Mucosa of rectum (tissue), 2 donors: ENCODE data around the gene FARSA.
"Not testable (repeated sequence)": the region's sequence is repeated elsewhere in the genome, so short reads cannot be mapped to it uniquely, and the experiment has no call there.

Source experiments
- H3K27ac ChIP-seq, 2 donors: one replicate each; pipeline ENCODE4 v1.7.0; 2013; ENCODE audit warnings: inconsistent platforms in 2 of 2, low read depth in 2 of 2, low read length in 2 of 2
- H3K27me3 ChIP-seq, 2 donors: one replicate each; pipeline ENCODE4 v1.7.0; 2013; ENCODE audit warnings: low read length in 2 of 2; ENCODE audit not compliant: control insufficient read depth in 2 of 2, insufficient read depth in 2 of 2
- H3K36me3 ChIP-seq, 2 donors: one replicate each; pipeline ENCODE4 v1.7.0; 2013; ENCODE audit warnings: low read length in 2 of 2; ENCODE audit not compliant: control insufficient read depth in 2 of 2, insufficient read depth in 2 of 2
- H3K4me1 ChIP-seq, 2 donors: one replicate each; pipeline ENCODE4 v1.7.0; 2013; ENCODE audit warnings: low read length in 2 of 2, mild to moderate bottlenecking in 1 of 2; ENCODE audit not compliant: control insufficient read depth in 2 of 2, insufficient read depth in 2 of 2
- H3K4me3 ChIP-seq, 2 donors: one replicate each; pipeline ENCODE4 v1.7.0; 2013; ENCODE audit warnings: low read length in 2 of 2
- H3K9ac ChIP-seq, 2 donors: one replicate each; pipeline ENCODE4 v1.7.0; 2013; ENCODE audit warnings: low read length in 2 of 2, low read depth in 1 of 2, mild to moderate bottlenecking in 1 of 2
- H3K9me3 ChIP-seq, 2 donors: one replicate each; pipeline ENCODE4 v1.7.0; 2013; ENCODE audit warnings: low read length in 2 of 2; ENCODE audit not compliant: control insufficient read depth in 2 of 2
- donor health status: healthy.
- donor health status: Normal muscosa, but diverticular disease.

The FARSA gene

DNA sequence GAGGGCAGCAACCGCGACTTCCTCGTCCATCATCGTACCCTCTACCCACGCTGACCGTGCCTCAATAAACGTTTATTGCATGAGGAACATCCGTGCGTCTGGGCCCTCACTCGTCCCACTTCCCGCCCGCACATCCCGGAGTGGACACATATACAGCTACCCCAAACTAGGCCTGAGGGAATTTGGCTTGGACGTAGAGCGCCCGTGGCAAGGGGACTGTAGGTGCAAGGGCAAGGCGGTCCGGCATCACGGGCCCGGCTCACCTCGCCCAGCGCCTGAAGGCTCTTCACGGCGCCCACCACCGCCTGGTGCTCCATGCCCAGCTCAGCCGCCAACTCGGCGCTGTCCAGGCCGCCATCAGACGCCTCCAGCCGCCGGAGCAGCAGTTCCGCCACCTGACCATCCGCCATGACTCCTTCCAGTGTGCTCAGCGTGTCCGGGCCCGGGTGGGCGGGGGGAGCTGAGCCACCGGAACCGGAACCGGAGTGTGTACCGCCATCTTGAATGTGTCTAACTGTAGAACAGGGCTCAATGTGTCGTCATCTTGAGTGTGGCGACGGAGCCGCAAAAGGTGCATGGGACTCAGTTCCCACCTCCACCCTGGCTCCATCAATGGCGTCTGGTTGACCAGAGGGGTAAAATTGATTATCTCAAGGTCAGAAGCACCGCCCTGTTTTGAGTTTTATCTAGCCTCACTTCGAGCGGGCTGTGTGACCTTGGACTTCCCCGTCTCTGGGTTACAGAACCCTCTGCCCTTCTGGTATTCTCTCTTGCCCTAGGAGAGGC lies at the start of gene FARSA:
Gene FARSA, minus strand, starts transcription at position 425 of the 786 bp plus-strand sequence. Its CDS starts 15 bp downstream, at position 410.
- Histone ChIP-seq H3K9me3 (no peaks in the 10 kb centered on the region), H3K9ac (peak within 1 kb of the TSS; percentile 94 to 95), H3K27ac (peak within 1 kb of the TSS; percentile 66 to 85), H3K27me3 (no peaks in the 10 kb centered on the region), H3K4me1 (peaks cover 17 to 19% of the 10 kb centered on the region in 2 donors), H3K4me3 (peak within 1 kb of the TSS; percentile 87 to 99), H3K36me3 (peaks cover 11 to 14% of the 10 kb centered on the region in 2 donors)

DNA sequence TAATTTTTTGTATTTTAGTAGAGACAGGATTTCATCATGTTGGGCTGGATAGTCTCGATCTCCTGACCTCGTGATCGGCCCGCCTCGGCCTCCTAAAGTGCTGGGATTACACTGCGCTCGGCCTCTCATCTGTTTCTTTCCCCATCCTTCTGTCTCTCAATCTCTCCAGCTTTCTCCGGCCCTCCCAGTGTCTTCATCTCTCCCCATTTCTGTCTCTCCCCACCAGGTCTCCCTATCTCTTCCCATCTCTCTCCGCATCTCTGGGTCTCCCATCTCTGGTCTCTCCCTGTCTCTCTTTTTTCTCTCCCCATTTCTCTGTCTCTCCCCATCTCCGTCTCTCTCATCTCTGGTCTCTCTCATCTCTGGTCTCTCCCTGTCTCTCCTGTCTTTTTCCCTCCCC lies 49.6 kb upstream of the FARSA start:
- Histone ChIP-seq H3K9ac (peak overlapping the region in 1 of 2 donors; percentile 24), H3K9me3 (no peaks in the 10 kb centered on the region), H3K27me3 (peaks cover 0 to 3% of the 10 kb centered on the region in 2 donors), H3K4me3 (peak overlapping the region in 1 of 2 donors; percentile 59), H3K27ac (no peak overlapping the region), H3K4me1 (peaks cover 21 to 28% of the 10 kb centered on the region in 2 donors), H3K36me3 (no peaks in the 10 kb centered on the region)

DNA sequence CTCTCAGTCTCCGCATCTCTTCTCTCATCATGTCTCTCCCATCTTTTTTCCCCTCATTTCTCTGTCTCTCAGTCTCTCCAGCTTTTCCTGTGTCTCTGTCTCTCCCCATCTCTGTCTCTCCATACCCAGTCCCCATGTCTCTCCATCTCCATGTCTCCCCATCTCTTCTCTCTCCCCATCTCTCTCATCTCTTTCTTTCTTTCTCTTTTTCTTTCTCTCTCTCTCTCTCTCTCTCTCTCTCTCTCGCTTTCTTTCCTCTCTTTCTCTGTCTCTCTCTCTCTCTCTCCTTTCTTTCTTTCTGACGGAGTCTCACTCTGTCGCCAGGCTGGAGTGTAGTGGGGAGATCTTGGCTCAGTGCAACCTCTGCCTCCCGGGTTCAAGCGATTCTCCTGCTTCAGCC lies 49.1 kb upstream of the FARSA start:
- H3K36me3 ChIP-seq, result no peaks in the 10 kb centered on the region
- peaks cover 0 to 3% of the 10 kb centered on the region in 2 donors for H3K27me3 ChIP-seq
- H3K9ac ChIP-seq, result no peak overlapping the region
- H3K9me3 ChIP-seq, result no peaks in the 10 kb centered on the region
- H3K27ac ChIP-seq, result no peak overlapping the region
- peaks cover 21 to 28% of the 10 kb centered on the region in 2 donors for H3K4me1 ChIP-seq
- no peak overlapping the region for H3K4me3 ChIP-seq

DNA sequence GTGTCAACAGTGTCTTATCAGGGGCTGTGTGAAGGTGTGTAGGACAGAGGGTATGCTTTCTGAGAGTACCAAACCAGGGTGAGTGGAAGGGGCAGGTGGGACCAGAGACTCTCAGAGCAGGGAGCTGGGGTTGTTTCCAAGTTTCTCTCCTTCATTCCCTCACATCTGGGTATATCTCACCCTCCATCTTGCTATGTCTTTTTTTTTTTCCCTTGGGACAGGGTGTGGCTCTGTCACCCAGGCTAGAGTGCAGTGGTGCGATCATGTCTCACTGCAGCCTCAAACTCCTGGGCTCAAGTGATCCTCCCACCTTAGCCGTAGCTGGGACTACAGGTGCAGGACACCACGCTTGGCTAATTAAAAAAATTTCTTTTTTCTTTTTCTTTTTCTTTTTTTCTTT lies 46.5 kb upstream of the FARSA start:
- Histone ChIP-seq H3K4me3 (no peak overlapping the region), H3K9me3 (no peaks in the 10 kb centered on the region), H3K27ac (no peak overlapping the region), H3K9ac (no peak overlapping the region), H3K36me3 (no peaks in the 10 kb centered on the region), H3K4me1 (peaks cover 12 to 17% of the 10 kb centered on the region in 2 donors), H3K27me3 (peaks cover 0 to 3% of the 10 kb centered on the region in 2 donors)

- H3K9ac ChIP-seq, H3K27ac ChIP-seq, H3K36me3 ChIP-seq, H3K4me1 ChIP-seq, H3K27me3 ChIP-seq, H3K9me3 ChIP-seq, H3K4me3 ChIP-seq: not testable (repeated sequence)
Observed at GRCh38 chr19:12976109-12976508, 42.6 kb upstream of the FARSA start.

- H3K27ac ChIP-seq, result no peak overlapping the region
Observed at GRCh38 chr19:12975221-12975741, 41.8 kb upstream of the FARSA start.

GRCh38 chr19:12974301-12975220 lies 41.0 kb upstream of the FARSA start:
- no peaks in the 10 kb centered on the region for H3K27me3 ChIP-seq
- no peaks in the 10 kb centered on the region for H3K4me1 ChIP-seq
- no peaks in the 10 kb centered on the region for H3K9me3 ChIP-seq
- no peaks in the 10 kb centered on the region for H3K36me3 ChIP-seq
- H3K4me3 ChIP-seq, result no peak overlapping the region
- no peak overlapping the region for H3K9ac ChIP-seq
- H3K27ac ChIP-seq, result no peak overlapping the region

More at GRCh38 chr19:12975221-12975741, 41.8 kb upstream of the FARSA start:
- Histone ChIP-seq H3K36me3 (no peaks in the 10 kb centered on the region), H3K27me3 (no peaks in the 10 kb centered on the region), H3K9me3 (no peaks in the 10 kb centered on the region), H3K4me1 (no peaks in the 10 kb centered on the region), H3K4me3 (no peak overlapping the region), H3K9ac (no peak overlapping the region)

GRCh38 chr19:12973236-12973635 lies 39.7 kb upstream of the FARSA start:
- no peaks in the 10 kb centered on the region for H3K27me3 ChIP-seq
- H3K9ac ChIP-seq, result no peak overlapping the region
- H3K36me3 ChIP-seq, result no peaks in the 10 kb centered on the region
- no peak overlapping the region for H3K4me3 ChIP-seq
- no peaks in the 10 kb centered on the region for H3K4me1 ChIP-seq
- H3K27ac ChIP-seq, result no peak overlapping the region
- H3K9me3 ChIP-seq, result no peaks in the 10 kb centered on the region

DNA sequence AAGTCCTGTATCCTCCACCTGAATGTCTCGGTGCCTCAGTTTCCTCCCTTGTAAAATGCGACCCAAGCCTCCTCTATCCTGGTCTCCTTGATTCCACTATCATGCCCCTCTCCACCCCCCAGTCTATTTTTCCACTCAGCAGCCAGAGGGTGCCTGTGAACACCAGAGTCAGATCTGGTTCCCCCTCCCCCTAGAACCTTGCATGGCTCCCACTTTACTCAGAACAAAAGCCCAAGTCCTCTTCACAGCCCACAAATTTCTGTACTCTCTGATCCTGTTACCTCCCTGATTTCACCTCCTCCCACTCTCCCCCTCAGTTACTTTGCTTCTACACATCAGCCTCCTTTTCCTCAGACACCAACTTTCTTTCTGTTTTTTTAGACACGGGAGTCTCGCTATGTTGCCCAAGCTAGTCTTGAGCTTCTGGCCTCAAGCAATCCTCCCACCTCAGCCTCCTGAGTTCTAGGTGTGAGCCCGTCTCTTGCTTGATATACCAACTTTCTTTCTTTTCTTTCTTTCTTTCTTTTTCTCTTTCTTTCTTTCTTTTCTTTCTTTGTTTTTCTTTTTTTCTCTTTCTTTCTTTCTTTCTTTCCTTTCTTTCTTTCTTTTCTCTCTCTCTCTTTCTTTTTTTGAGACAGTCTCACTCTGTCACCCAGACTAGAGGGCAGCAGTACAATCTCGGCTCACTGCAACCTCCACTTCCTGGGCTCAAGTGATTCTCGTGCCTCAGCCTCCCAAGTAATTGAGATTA lies 36.7 kb upstream of the FARSA start:
- H3K4me3 ChIP-seq, result no peak overlapping the region
- no peaks in the 10 kb centered on the region for H3K9me3 ChIP-seq
- no peak overlapping the region for H3K27ac ChIP-seq
- H3K4me1 ChIP-seq, result peaks cover under 1 to 4% of the 10 kb centered on the region in 2 donors
- H3K9ac ChIP-seq, result no peak overlapping the region
- H3K36me3 ChIP-seq, result no peaks in the 10 kb centered on the region
- H3K27me3 ChIP-seq, result no peaks in the 10 kb centered on the region
